Pancreas (tissue), 10 donors: Measurements from ENCODE around the gene CCDC81. TPM values are rescaled to one million over a fixed set of nuclear protein-coding genes. Genes with fewer than 3 reads are reported as not detected.
A peak's percentile ranks its signal among the peaks of the same experiment; 100 is the strongest.
"Not testable (repeated sequence)": the region's sequence is repeated elsewhere in the genome, so short reads cannot be mapped to it uniquely, and the experiment has no call there.

Experiments used
- ATAC-seq, 4 donors: fragments of 200-7000 bp; cut with Tn5 transposase; one replicate each; pipeline versions ENCODE4 v1.8.0 to v1.9.1; 2020; ENCODE audit warnings: mild to moderate bottlenecking in 4 of 4, moderate library complexity in 4 of 4
- DNase-seq, 6 donors: peaks; one replicate each; pipeline ENCODE4 v3.0.0-alpha.2; 2020
- FAIRE-seq: peaks from 2 replicates; lab custom pipeline; 2012; peaks lifted over from hg19 to GRCh38; lab: Jason Lieb, UNC
- H3K27ac ChIP-seq, 4 donors: fragments of 200-600 bp; sonication (generic); 1 replicate in 3 of 4; 2 replicates in 1 of 4; pipeline versions ENCODE4 v1.5.0 to v1.8.0; 2020
- H3K27me3 ChIP-seq, 4 donors: fragments of 200-600 bp; one replicate each; pipeline ENCODE4 v1.8.0; 2021
- H3K36me3 ChIP-seq, 3 donors: fragments of 200-600 bp; sonication (generic) in 1 of 3; one replicate each; pipeline versions ENCODE4 v1.5.0 to v1.8.0; 2020 to 2021
- H3K4me1 ChIP-seq, 3 donors: fragments of 200-600 bp; one replicate each; pipeline ENCODE4 v1.8.0; 2021
- H3K4me3 ChIP-seq, 4 donors: fragments of 200-600 bp; sonication (generic) in 2 of 4; one replicate each; pipeline versions ENCODE4 v1.5.0 to v1.8.0; 2020 to 2021
- H3K9me3 ChIP-seq, 4 donors: fragments of 200-600 bp; one replicate each; pipeline ENCODE4 v1.8.0; 2021
- WGBS, 2 donors: extraction: QIAGEN DNeasy Blood & Tissue Kit; methylation state at CpG; one replicate each; pipeline ENCODE4 v1.1.7; 2013; 5-methylcytosine and 5-hydroxymethylcytosine counted together
- intact Hi-C, 3 donors: fragments of 100-400 bp; cut with DNase I; formaldehyde crosslinking; loops; one replicate each; pipeline versions ENCODE4 v1.11.1 to v1.14.2; 2022
- polyA plus RNA-seq, 2 donors: library from polyadenylated mRNA; stranded (reverse); fragments of 200-250 nt; gene quantifications; one replicate each; pipeline ENCODE4 v1.2.3, GENCODE V29; 2013
- total RNA-seq, 6 donors: library from RNA; stranded (reverse); fragmentation: NEBNext Ultra II Directional in 4 of 6; extraction: Animal tissue kit (Norgen Biotek cat#: 25700) in 4 of 6; gene quantifications; one replicate each; pipeline versions ENCODE4 v1.2.1 to v1.2.4, GENCODE V29; 2021 to 2023
- TF ChIP-seq, protein P1 (sequence below), 4 donors: fragments of 200-600 bp; sonication (generic) in 3 of 4; IDR thresholded peaks; one replicate each; pipeline versions ENCODE4 v1.5.0 to v1.8.0; 2021; ENCODE audit warnings: antibody characterized with exemption in 4 of 4
- donor health status: healthy with polysubstance abuse.
- donor health status: DM: no; HTN: no; CAD: no; lungs with moderate emphysema.
- donor health status: DM: no; HTN: no; CAD: no.
- donor health status: control.
- donor health status: control.
- donor health status: Bipolar disorder and iron deficiency.
- donor health status: DM: yes; HTN: yes; CAD: no.
- donor health status: DM: no; HTN: no; CAD: no.
- donor health status: DM: no; HTN: no; CAD: no.
- donor health status: DM: yes; HTN: yes; CAD: no.

Gene CCDC81
- total and polyA plus RNA-seq, 8 donors: 0.09 to 0.77 (median 0.34) TPM; not detected in 1

GRCh38 chr11:86427441-86427840 is 52.8 kb downstream of the CCDC81 start:
- H3K4me3 ChIP-seq: no peak overlapping the region
- no peaks in the 10 kb centered on the region for H3K27me3 ChIP-seq
- ATAC-seq (no peak), FAIRE-seq (no peak), DNase-seq (no peak)
- H3K4me1 ChIP-seq: no peaks in the 10 kb centered on the region
- H3K36me3 ChIP-seq: no peaks in the 10 kb centered on the region
- TF ChIP-seq, protein P1, sequence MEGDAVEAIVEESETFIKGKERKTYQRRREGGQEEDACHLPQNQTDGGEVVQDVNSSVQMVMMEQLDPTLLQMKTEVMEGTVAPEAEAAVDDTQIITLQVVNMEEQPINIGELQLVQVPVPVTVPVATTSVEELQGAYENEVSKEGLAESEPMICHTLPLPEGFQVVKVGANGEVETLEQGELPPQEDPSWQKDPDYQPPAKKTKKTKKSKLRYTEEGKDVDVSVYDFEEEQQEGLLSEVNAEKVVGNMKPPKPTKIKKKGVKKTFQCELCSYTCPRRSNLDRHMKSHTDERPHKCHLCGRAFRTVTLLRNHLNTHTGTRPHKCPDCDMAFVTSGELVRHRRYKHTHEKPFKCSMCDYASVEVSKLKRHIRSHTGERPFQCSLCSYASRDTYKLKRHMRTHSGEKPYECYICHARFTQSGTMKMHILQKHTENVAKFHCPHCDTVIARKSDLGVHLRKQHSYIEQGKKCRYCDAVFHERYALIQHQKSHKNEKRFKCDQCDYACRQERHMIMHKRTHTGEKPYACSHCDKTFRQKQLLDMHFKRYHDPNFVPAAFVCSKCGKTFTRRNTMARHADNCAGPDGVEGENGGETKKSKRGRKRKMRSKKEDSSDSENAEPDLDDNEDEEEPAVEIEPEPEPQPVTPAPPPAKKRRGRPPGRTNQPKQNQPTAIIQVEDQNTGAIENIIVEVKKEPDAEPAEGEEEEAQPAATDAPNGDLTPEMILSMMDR (IDR thresholded peaks at IDR 0.05): no peak
- no peaks in the 10 kb centered on the region for H3K9me3 ChIP-seq
- intact Hi-C loops: no loop called here
- H3K27ac ChIP-seq: no peak overlapping the region

- FAIRE-seq: no peak
- H3K36me3 ChIP-seq: no peaks in the 10 kb centered on the region
- intact Hi-C loops: no loop called here
- TF ChIP-seq, protein P1 (IDR thresholded peaks at IDR 0.05): no peak
- no peak overlapping the region for H3K27ac ChIP-seq
- ATAC-seq: no peak
- H3K9me3 ChIP-seq: no peaks in the 10 kb centered on the region
- H3K27me3 ChIP-seq: no peaks in the 10 kb centered on the region
- no peaks in the 10 kb centered on the region for H3K4me1 ChIP-seq
- H3K4me3 ChIP-seq: no peak overlapping the region
- WGBS, 2 donors: 83 to 88% methylated on average over 37 of the region's 37 CpGs
- no peak for DNase-seq
These were observed 56.6 kb downstream of the CCDC81 start for GRCh38 chr11:86431258-86431657.

DNA sequence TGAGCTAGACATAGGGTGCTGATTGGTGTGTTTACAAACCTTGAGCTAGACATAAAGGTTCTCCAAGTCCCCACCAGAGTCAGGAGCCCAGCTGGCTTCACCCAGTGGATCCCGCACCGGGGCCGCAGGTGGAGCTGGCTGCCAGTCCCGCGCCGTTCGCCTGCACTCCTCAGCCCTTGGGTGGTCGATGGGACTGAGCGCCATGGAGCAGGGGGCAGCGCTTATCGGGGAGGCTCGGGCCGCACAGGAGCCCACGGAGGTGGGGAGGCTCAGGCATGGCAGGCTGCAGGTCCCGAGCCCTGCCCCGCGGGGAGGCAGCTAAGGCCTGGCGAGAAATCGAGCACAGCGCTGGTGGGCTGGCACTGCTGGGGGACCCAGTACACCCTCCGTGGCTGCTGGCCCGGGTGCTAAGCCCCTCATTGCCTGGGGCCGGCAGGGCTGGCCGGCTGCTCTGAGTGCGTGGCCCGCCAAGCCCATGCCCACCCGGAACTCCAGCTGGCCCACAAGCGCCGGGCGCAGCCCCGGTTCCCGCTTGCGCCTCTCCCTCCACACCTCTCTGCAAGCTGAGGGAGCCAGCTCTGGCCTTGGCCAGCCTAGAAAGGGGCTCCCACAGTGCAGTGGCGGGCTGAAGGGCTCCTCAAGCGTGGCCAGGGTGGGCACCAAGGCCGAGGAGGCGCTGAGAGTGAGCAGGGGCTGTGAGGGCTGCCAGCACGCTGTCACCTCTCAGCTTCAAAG is 58.8 kb downstream of the CCDC81 start:
- H3K27me3 ChIP-seq, ATAC-seq, H3K36me3 ChIP-seq, intact Hi-C loops, H3K27ac ChIP-seq, H3K4me3 ChIP-seq, H3K4me1 ChIP-seq, FAIRE-seq, H3K9me3 ChIP-seq: not testable (repeated sequence)
- WGBS, 2 donors: 97 to 100% methylated on average over 30 to 38 of the region's 38 CpGs
- peak in 1 of 6 donors; percentile 63 for DNase-seq

- FAIRE-seq (no peak), ATAC-seq (no peak), DNase-seq (no peak)
- Histone ChIP-seq H3K4me3 (no peak overlapping the region), H3K36me3 (no peaks in the 10 kb centered on the region), H3K27ac (no peak overlapping the region), H3K4me1 (peaks cover 0 to 6% (median 0%) of the 10 kb centered on the region in 3 donors), H3K9me3 (no peaks in the 10 kb centered on the region), H3K27me3 (no peaks in the 10 kb centered on the region)
- intact Hi-C loops: no loop called here
- TF ChIP-seq, protein P1 (IDR thresholded peaks at IDR 0.05): no peak
- 97% methylated on average over 2 of the region's 2 CpGs for WGBS, 2 donors
These were observed 61.0 kb downstream of the CCDC81 start for GRCh38 chr11:86435711-86436110.

DNA sequence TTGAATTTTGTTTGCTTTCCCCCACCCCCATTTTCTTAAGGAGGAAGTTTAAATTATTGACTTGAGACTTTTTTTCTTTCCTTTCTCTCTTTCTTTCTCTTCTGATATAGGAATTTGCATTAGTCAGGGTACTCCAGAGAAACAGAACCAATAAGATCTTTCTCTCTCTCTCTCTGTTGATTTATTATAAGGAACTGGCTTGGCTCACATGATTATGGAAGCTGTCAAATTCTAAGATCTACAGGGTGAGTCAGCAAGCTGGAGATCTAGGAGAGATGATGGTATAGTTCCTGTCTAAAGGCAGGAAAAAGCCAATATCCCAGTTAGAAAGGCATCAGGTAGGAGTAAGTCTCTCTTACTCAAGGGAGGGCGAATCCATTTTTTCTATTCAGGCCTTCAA is 64.0 kb downstream of the CCDC81 start:
- TF ChIP-seq, protein P1 (IDR thresholded peaks at IDR 0.05): no peak
- intact Hi-C loops: no loop called here
- peak in 2 of 4 donors; percentile 12 to 22 for ATAC-seq
- WGBS, 2 donors: 94 to 100% methylated on average over 1 of the region's 1 CpG
- H3K4me3 ChIP-seq: no peak overlapping the region
- DNase-seq: no peak
- no peaks in the 10 kb centered on the region for H3K27me3 ChIP-seq
- no peak for FAIRE-seq
- H3K27ac ChIP-seq: no peak overlapping the region
- H3K36me3 ChIP-seq: no peaks in the 10 kb centered on the region
- peaks cover 0 to 6% (median 0%) of the 10 kb centered on the region in 3 donors for H3K4me1 ChIP-seq
- no peaks in the 10 kb centered on the region for H3K9me3 ChIP-seq
